Stimulated activated CD8-positive, alpha-beta memory T cell treated with anti-CD3 and anti-CD28 coated beads, Interleukin-4, amount 100 ng/mL, for 4 hours (primary cell): Measurements from ENCODE around the gene SPARC.
"Not testable (repeated sequence)": the region's sequence is repeated elsewhere in the genome, so short reads cannot be mapped to it uniquely, and the experiment has no call there.

Experiments used
- DNase-seq, 2 donors: peaks; one replicate each; pipeline ENCODE4 v3.0.0-alpha.2; 2020; ENCODE audit warnings: low read depth in 2 of 2, low spot score in 1 of 2

SPARC gene

DNA sequence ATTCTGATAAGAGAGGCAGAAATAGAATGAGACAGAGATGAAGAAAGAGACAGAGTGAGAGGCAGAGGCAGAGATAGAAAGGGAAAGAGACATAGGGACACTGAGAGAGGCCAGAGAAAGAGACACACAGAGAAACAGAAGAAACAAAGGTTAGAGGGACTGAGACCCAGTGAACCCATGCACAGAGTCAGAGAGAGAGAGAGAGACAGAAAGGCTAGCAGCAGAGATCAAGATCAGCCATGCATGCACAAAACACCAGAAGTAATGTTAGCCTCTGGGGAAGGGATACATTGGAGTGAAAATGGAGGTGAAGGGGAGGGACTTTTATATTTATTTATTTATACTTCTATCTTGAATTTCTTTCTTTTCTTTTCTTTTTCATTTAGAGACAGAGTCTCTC lies 14.1 kb upstream of the SPARC start:
- DNase-seq = no peak

DNA sequence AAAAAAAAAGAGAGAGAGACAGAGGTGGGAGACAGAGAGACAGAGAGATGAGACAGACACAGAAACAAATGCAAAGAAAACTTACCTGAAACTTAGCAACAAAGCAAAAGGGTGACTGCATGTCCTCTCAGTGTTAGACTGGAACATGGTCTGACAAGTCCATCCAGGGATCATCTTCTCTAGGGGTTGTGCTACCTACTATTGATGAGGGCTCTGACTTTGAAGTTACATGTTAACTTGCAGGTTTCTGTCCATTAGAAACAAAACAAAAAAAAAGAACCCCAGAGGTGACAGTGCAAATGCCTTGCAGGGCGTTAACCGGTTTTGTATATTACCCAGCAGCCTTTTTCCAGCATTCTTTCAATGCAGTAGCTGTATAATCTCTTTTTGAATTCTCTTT lies 13.6 kb upstream of the SPARC start:
- DNase-seq = no peak

DNA sequence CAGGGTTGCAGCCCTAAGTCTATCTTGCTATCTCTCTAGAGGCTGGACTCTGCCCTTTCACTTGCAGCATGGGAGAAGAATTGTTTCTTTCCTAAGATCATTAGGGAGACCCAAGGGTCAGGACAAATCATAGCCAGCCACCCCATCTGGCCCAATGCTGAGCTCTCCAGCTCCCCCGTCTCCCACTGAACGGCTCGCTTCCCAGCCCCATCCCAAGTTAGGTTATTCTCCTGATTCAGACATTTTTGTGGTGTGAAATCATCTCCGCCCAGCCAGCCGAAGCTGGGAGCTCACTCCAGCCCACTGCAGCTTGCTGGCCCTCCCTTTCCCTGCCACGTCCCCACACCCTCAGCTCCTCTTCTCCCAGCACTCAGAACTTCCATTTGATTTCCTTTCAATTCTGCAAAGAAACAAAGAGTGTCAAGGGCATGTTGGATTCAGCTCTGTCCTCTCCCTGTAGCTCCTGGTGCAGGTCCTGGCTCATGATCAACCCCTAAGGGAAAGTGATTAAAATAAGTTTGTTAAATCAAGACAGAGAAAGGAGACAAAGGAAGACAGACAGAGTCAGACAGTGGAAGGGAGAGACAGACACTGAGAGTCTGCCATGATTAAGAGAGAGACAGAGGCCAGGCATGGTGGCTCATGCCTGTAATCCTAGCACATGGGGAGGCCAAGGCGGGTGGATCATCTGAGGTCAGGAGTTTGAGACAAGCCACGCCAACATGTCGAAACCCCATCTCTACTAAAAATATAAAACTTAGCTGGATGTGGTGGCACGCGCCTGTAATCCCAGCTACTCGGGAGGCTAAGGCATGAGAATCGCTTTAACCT lies 12.6 kb upstream of the SPARC start:
- no peak for DNase-seq

GRCh38 chr5:151698081-151698480 lies 11.4 kb upstream of the SPARC start:
- not testable (repeated sequence) for DNase-seq

DNA sequence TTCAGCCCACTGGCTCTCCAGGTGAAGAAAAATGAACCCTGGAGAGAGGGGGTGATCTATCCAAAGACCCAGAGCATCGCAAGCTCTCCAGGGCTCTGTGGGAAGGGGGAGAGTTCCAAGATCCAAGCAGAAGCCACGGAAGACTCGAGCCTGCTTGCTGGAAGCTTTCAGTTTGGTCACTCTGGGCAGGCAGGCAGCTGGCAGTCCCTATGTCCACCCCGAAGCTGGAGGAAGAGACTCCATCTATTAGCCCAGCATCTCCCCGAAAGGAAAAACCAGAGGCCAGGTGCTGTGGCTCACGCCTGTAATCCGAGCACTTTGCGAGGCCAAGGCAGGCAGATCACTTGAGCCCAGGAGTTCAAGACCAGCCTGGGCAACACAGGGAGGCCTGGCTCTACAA lies 10.7 kb upstream of the SPARC start:
- no peak for DNase-seq

GRCh38 chr5:151696470-151697061 lies 9.9 kb upstream of the SPARC start:
- DNase-seq = no peak

- no peak for DNase-seq
Observed at GRCh38 chr5:151695464-151695863, 8.7 kb upstream of the SPARC start.

GRCh38 chr5:151694035-151694485 lies 7.3 kb upstream of the SPARC start:
- no peak for DNase-seq

DNA sequence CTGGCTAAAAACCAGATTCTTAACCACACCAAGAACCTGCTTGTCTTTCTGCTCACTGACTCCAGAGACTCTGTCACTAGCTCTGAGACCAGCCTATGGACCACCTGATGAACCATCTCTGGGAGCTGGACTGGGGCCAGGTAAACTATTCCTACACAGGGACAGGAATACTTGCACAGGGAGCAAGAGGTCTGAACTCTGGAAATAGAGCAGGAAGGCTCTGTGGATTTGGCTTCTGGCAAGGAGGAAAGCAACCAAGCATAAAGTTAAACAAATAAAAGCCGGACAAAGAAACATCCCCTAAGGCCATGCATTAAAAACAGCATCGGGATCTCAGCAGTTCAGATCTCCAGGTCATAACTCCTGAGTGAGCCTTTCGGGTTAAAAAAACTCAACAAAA lies 5.6 kb upstream of the SPARC start:
- DNase-seq = no peak

- DNase-seq = no peak
Observed at GRCh38 chr5:151691706-151692105, 5.0 kb upstream of the SPARC start.

GRCh38 chr5:151689591-151689990 lies 2.9 kb upstream of the SPARC start:
- not testable (repeated sequence) for DNase-seq

DNA sequence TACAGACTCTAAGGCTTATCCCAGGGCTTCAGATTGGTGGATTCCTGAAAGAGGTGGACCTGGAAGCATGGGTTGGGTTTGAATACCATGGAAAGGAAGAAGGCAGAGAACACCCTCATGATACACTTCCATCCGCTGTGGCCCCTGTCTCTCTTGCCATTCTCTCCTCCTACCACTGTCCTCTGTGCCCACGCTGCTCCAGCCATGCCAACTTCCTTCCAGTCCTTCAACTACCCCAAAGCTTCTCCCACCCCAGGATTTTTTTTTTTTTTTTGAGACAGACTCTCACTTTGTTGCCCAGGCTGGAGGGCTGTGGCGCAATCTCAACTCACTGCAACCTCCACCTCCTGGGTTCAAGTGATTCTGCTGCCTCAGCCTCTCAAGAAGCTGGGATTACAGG lies 1.7 kb upstream of the SPARC start:
- no peak for DNase-seq

- DNase-seq = no peak
Observed at GRCh38 chr5:151685749-151686673, 704 bp downstream of the SPARC start.

DNA sequence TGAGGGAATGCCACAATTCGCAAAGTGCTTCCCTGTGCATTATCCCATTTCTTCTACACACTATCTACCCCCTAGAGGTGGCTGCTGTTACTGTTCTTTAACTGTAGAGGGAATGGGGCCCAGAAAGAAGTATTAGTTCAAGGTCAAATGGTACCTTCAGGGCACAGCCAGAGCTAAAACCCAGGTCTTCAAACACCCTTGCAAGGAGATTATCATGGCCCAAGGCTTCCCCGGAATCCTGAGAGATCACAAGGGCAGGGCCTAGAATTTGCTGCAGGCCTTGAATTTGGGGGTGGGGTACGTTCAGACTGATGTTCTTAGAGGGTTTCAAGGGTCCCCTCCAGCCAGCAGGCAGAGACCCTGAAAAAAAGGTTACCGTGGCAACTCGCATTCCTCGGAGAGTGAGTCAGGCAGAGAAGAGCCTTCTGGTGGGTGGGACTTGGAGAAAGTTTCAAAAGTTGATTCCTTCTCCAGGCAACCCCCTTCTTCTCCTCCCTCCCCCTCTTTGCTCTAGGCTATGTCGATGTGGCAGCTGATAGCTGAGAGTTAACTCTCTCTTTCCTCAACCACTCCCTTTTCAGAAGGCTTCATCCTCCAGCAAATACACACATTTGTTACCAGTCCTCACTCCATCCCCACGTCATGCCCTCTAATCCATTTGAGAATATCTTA lies 1.9 kb downstream of the SPARC start:
- no peak for DNase-seq

DNA sequence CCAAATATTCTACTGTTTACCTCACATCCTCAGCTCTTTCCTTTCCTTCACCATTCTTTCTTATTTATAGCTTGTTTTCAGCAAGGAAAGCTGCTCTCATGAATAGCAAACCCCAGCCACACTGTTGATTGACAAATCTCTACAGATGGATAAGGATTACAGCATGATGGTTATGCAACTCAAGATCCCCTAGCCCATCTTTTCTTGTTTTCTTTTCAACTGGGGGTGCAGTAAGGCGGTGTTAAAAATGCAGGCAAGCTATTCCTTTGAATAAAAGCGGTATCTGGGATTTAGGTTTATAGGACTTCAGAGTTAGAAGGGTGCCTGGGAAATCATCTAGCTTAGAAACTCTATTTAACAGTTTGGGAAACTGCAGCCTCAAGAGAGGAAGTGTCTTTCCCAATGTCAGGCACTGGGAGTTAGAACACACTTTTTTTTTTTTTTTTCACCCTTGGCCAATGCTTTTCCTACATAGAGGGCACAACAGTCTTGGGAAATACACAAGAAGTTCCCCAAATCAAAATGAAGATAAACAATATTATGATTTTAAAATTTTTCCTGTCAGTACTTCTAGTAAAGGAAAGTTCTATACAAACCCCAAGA lies 2.6 kb downstream of the SPARC start:
- no peak for DNase-seq

DNA sequence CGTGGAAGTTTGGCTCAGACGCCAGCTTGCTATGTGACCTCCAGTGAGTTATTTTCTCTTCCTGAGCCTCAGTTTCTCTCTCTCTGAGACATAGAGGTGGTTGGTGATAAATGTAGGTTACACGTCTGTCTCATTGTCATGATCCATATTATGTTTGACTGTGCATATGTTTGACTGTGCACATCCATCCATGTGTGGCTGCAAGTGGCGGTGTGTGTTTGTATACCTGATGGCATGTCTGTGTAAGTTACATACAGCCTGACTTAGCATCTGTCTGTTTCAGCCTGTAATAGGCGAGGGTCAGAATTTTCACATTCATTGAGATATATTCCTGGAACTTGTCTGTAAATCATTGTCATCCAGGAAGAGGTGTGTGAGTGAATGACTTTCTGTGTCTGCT lies 3.3 kb downstream of the SPARC start:
- DNase-seq = no peak

GRCh38 chr5:151682751-151683331 lies 3.9 kb downstream of the SPARC start:
- DNase-seq = no peak

GRCh38 chr5:151682240-151682639 lies 4.5 kb downstream of the SPARC start:
- no peak for DNase-seq

GRCh38 chr5:151680944-151681427 lies 5.7 kb downstream of the SPARC start:
- no peak for DNase-seq

GRCh38 chr5:151680156-151680505 lies 6.6 kb downstream of the SPARC start:
- not testable (repeated sequence) for DNase-seq
